GM13977 (cell line): ENCODE data around the gene PPP1R14C.

ENCODE experiments used
- DNase-seq: peaks from one replicate; pipeline ENCODE4 v3.0.0; 2012; ENCODE audit warnings: low spot score
- CTCF ChIP-seq: IDR thresholded peaks from 2 replicates; pipeline ENCODE4 v1.5.1; 2012; ENCODE audit warnings: mild to moderate bottlenecking, control low read depth; ENCODE audit not compliant: insufficient read depth; ENCODE audit errors: extremely low read depth, missing control alignments
- in situ Hi-C: fragments of 300-500 bp; cut with MboI; formaldehyde crosslinking; loops from one replicate; pipeline ENCODE4 v1.12.0; 2022; ENCODE audit warnings: low sequenced_read_pairs, low pct_unique_long_range_greater_than_20kb, mixed read lengths, inconsistent platforms; ENCODE audit not compliant: unreplicated experiment

Gene PPP1R14C

GRCh38 chr6:150286912-150287311 is 144.1 kb downstream of the PPP1R14C start:
- in situ Hi-C loops, result no loop called here
- no peak for DNase-seq
- no peak for TF ChIP-seq CTCF

GRCh38 chr6:150288456-150288855 is 145.6 kb downstream of the PPP1R14C start:
- in situ Hi-C loops, result no loop called here
- DNase-seq, result no peak
- TF ChIP-seq CTCF, result no peak

- in situ Hi-C loops, result no loop called here
- TF ChIP-seq CTCF, result no peak
- DNase-seq, result no peak
Observed at GRCh38 chr6:150289454-150290071, 146.7 kb downstream of the PPP1R14C start.

- in situ Hi-C loops, result no loop called here
- no peak for DNase-seq
- no peak for TF ChIP-seq CTCF
Observed at GRCh38 chr6:150290429-150290828, 147.6 kb downstream of the PPP1R14C start.

GRCh38 chr6:150291968-150292710 is 149.3 kb downstream of the PPP1R14C start:
- in situ Hi-C loops, result no loop called here
- DNase-seq, result no peak
- no peak for TF ChIP-seq CTCF

GRCh38 chr6:150293019-150293418 is 150.2 kb downstream of the PPP1R14C start:
- in situ Hi-C loops, result no loop called here
- TF ChIP-seq CTCF, result no peak
- no peak for DNase-seq
